CD1c-positive myeloid dendritic cell (primary cell): ENCODE measurements around the gene JDP2.

ENCODE experiments used
- DNase-seq: peaks from one replicate; pipeline ENCODE4 v3.0.0-alpha.2; 2016; ENCODE audit errors: extremely low spot score

The JDP2 gene

DNA sequence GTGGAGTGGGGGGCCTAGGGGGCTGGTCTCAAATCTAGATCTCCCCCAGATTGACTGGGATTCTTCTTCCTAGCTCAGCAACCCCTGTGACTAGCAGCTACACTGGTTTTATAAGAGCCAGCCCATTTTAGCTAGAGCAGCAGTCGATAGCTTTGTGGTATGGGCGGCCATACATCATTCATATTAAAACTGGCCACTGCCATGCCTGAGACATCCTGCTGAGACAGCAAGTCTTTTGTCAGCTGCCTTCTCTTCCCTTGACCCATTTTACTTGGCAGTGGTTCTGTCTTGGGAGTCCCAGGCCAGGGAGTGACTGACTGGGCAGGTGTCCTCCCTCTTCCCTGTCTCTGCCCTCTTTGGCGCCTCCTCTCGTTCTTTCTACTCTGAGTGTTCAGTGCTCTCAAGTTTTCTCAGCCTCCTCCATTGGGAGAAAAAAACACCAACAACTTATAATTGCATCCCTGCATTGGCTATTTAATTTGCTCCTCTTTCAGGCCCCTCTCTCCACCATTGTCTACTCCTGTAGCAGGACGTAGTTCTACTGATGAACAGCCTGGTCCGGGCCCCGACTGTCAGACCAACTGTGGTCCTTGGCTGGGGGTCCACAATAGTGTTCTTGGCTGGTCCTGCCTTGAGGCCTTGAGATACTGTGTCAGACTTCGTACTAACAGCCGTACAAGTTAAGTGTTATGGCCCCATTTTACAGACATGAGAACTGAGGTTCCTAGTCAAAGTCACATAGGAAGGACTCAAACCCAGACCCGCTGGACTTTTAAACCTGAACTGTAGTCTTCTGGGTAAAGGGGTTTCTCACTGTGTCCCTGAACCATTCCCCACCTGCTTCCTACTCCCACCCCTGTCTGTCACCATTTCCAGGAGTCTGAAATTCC is 18.3 kb upstream of the JDP2 start:
- DNase-seq = no peak

DNA sequence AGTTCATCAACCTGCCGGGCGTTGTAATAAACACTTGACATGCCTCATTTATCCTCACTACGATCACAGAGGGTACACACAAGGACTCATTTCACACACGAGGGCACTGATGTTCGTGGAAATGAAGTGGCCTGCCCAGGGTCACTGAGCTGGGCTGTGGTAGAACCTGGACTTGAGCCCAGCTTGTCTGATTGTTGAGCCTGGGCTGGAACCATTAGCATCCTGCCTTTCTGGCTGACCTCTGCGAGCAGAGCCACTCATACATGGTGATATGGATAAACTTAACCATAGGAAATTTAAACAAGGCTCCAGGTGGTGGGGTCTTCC is 16.6 kb upstream of the JDP2 start:
- no peak for DNase-seq

- DNase-seq = no peak
Measured at GRCh38 chr14:75413013-75413412, 14.8 kb upstream of the JDP2 start.

- no peak for DNase-seq
Measured at GRCh38 chr14:75417674-75418073, 10.1 kb upstream of the JDP2 start.

- DNase-seq = peak; percentile 52
Measured at GRCh38 chr14:75418850-75419768, 8.7 kb upstream of the JDP2 start.

DNA sequence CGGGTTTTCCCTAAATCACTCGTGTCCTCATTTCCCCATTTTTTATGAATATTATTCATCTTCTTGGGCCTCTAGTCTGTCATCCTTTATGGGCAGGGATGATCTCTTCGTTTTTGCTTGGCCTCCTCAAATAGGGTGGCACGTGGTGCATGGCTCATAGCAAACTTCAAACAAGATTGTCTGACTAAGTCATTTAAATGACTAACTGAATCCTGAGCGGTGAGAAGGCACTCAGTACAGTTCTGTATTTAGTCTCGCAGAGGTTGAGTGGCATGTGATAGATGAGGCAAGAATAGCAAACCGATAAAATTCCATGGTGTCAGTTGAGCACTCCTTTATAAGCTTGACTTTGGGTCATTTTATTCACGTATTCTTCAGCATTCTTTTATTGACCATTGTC is 5.7 kb upstream of the JDP2 start:
- DNase-seq = peak; percentile 32

DNA sequence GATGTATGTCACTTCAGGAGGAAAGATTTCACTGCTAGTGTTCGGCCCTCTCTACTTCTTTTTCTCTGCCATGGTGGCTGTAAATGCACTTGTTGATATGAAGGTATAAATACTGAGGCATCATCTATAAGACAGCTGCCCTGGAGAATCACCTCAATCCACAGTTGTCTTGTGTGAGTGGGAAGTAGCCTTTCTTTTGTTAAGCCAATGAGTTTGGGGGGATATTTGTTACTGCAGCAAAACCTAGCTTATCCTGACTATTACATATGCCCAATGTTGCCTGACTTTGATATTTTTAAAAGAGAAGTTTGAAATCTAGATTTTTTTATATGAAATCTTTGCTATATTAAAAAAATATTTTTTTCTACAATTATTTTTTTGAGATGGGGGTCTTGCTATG is 3.3 kb upstream of the JDP2 start:
- no peak for DNase-seq

- DNase-seq = peak; percentile 10
Measured at GRCh38 chr14:75425446-75425845, 2.4 kb upstream of the JDP2 start.

DNA sequence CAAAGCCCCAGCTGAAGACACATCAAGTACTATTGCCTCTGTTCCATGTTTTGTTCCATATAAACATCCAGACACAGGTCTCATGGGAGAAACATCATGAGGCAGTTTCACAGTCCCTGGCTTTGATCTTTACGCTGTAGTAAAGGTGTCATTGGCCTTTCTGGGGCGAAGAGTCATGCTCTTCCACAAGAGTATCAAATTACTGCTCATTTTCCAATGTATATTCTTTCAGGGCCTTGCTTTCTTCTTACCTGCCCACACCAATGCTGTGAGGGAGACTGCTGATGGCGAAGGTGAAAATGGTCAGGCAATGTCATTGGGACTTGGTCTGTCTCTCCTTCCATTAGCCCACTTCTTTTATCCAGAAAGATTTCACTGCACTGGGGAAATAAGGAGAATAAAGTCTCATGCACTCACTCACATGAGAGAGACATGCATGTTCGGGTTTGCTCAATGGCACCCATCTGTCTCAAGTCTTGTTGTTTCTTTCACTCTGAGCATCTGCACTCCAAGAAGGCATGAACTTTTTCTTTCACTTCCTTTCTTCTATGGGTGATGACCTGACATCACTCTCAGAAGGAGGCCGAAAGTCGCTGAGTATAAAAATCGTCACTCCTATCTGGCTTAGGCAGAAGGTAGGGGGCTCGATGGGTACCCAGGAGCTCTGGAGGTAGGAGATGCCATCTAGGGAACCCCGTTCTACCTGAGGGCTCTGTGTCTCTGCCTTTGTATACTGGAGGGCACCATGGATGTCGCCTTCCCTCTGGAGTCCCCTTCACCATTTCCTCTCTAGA is 1.3 kb upstream of the JDP2 start:
- peak; percentile 76 for DNase-seq

GRCh38 chr14:75427126-75427481 is 718 bp upstream of the JDP2 start:
- peak; percentile 37 for DNase-seq

DNA sequence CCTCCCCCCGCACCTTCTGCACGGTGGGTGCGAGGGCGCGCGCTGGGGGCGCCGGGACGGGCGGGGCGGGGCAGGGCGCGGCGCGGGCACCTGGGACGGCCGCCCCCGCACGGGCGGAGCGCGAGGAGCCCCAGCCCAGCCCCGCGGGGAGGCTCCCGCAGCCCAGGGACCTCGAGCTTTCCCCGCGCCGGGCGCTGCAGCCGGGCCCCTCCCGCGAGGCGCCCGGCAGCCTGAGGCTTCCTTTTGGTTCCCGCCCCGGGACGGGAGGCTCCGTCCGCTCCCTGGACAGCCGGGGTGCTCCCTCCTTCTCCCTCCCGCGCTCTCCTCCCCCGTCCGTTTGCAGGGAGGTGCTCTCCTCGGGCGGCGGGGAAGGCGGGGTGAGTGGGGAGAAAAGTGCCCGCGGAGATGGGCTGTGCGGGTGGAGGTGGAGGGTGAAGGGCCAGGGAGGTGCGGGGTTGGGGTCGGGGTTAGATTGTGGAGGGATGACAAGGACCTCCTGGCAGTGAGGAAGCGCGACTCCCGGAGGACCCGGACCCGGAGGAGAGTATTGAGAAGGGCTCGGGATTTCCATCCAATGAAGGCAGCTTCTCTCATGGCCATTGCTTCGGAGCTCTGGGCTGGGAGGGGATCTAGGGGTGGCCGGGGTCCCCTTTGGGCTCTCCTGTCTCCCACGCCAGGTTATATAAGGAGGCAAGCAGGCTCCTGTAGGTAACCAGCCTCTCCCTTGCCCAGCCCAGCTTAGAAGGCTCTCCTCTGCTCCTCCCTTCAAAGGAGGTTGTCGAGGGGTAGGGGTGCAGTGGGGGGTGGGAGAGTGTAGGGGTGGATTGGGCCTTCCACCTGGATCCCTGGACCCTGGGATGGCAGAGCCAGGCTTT is 645 bp downstream of the JDP2 start:
- peak; percentile 47 for DNase-seq

DNA sequence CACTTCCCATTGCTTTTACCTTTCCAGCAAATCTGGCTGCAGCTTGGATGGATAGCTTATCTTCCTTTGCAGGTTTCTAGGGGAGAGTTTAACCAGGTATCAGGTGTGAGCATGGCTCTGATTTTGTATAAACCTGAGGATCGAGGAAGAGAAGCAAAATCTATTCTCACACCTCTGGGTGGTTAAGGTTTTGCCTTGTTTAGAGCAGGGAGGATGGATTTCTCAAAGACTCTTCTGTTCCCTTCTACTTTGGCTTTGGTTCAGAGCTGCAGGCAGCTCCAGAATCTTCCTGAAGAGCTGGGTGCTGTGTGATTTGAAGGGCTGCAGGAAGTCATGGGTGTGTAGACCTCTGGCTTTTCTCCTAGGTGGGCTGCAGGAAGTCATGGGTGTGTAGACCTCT is 1.7 kb downstream of the JDP2 start:
- no peak for DNase-seq

DNA sequence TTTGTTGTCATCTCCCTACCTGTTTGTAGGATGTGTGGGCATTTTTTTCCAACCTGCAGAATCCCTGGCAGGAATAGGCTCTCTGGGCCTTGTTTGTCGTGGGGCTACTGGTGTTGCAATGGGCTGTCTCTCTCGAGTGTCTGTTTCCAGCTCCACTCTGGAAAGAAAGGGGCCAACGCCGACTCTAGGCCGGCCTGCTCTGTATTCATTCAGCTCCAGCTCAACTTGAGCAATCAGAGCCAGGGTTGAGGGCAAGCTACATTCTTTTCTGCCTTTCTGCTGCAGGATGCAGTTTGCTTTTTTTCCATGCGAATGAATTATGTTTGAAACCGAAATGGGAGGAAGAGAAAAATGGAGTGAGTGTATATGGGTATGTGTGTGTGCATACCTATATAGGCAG is 2.3 kb downstream of the JDP2 start:
- no peak for DNase-seq

DNA sequence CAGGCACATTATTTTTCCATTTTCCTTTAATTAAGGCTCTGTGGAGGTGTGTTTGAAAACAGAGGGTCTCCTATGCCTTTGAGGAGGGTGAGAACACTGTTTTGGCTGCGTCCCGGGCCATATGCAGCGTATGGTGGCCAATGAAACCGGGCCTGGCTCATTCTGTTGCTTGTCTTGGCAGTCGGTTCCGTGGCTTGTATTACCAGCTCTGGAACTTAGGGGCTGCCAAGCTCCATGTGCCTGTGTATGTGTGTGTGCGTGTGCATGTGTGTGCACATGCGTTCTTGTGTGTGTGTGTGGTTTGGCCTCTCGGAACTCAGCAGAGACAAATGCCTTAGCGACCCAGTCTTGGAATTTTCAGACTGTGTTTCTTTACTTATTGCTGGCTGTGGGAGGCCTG is 2.7 kb downstream of the JDP2 start:
- no peak for DNase-seq

DNA sequence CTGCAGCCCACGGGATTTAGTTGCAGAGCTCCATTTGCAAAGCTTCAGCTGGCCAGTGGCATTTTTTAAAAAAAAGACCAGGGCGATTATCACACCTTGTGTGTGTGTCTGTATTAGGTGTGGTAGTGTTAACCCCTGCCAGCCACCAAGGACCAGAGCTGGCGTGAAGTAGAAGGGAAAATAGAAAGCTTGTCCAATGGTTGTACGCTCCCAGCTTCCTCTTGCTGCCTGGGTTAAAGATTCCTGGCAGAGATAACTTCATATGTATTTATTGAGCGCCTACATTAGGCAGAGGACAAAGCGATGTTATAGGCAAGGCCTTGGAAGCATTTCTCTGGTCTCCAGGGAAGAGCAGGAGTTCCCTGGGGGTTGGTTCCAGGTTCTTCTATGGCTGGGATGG is 3.2 kb downstream of the JDP2 start:
- no peak for DNase-seq

DNA sequence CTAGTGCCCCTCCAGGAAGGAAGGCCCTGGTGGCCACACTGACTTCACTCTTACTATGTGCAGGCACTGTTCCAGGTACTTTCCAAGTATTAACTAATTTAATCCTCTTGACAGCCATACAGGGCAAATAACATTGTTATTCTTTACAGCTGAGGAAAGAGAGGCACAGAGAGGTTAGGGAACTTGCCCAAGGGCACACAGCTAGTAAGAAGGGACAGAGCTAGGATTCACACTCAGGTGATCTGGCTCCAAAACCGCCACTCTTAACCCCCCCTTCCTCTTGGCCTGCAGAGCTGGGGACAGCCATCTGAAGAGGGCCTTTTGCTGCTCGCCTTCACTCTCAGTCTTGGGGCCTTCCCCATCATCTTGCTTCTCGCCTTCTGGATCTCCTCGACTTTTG is 4.0 kb downstream of the JDP2 start:
- DNase-seq = no peak

- DNase-seq = no peak
Measured at GRCh38 chr14:75432411-75432810, 4.6 kb downstream of the JDP2 start.

DNA sequence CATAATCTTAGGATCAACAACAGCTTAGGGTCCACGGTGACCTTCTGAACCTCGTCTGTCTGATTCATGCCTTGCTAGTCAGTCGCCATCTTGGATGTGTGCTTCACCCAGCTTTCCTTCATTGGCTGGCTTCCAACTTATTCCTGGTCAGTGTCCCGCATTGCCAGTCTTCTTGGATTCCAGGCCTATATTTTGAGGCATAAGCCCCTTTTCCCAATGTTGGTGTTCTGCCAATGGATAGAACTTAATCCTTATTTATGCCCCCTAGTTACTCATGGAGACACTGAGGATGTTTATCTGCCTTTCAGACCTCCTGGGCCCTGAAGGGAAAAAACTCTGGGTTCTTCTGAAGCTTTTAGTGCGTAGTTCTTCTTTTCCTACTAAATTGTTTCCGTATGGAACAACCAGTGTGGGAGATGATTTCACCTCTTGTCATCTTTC is 5.8 kb downstream of the JDP2 start:
- DNase-seq = no peak

DNA sequence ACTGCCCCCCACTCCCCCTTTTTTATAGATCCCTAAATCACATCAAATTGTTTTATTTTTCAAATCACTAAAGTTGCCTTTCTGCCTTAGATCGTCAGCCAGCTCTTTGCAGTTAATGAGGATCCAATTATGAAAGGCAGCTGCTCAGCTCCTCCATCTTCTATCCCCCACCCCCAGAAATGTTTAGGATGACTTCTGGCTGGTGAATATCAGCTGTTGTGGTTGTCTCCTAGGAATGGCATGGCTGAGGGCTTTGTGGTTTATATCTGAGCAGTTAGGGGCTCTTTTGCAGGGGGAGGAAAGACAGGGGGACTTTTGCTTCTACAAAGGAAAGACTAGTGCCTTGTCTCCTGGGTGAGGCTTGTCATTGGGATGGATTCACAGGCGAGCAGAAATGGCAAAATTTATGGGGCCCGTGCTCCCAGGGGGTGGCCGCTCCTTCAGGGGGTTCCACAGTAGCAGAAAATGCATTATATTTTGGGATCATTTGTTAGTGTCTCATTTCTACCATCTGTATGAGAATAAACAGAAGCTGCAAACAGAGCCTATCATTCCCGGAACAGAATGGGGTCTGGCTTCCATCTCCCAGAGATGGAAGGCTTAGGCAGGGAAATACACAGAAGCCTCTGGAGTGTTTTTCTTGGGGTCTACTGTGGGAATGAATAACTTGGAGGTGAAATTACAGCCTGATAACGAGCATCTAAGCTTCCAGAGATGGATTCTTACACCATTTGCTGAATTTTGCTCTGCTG is 6.5 kb downstream of the JDP2 start:
- no peak for DNase-seq

DNA sequence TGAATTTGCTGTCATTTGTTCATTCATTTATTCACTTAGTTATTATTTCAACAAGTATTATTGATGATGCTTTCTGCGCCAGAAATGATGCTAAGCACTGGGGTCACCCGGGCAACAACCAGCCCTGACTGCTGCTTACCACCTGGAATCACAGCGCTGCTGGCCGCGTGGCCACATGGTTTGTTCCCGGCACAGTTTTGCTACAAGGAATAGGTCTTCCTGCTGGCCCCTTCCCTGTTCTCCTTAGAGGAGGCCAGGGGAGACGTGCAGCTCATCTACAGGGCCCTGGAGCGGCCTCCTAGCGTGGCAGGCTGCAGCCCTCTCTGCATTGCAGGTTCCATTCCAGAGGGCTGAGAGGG is 7.0 kb downstream of the JDP2 start:
- DNase-seq = no peak

DNA sequence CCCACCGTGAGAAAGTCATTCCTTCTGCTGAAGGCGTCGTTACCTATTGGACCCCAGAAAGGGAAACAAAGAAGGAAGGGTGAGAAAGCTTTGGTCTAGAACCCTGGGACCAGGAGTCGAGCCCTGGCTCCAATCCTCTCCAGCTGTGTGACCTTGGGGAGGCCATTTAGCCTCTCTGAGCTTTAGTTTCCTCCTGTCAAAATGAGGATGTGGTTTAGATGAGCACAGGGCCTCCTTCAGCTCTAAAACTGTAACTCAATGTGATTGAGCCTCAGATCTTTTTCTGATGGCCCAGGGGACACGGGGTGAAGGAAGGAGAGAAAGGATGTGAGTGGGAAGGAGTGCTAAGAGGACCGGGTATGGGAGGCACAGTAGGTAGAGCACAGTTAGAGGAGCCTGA is 7.7 kb downstream of the JDP2 start:
- DNase-seq = peak; percentile 13
